Epithelial cell of umbilical artery (primary cell): Measurements from ENCODE around the gene PLEKHM1. TPM values are rescaled to one million over a fixed set of nuclear protein-coding genes. Genes with fewer than 3 reads are reported as not detected.

Source experiments
- total RNA-seq: library from RNA; depleted of rRNA; stranded (reverse); fragments of >200 nt; gene quantifications from 2 replicates; pipeline ENCODE4 v1.2.3, GENCODE V29; 2014

PLEKHM1 gene
- total RNA-seq = 13.3 and 40.6 TPM in 2 replicates

DNA sequence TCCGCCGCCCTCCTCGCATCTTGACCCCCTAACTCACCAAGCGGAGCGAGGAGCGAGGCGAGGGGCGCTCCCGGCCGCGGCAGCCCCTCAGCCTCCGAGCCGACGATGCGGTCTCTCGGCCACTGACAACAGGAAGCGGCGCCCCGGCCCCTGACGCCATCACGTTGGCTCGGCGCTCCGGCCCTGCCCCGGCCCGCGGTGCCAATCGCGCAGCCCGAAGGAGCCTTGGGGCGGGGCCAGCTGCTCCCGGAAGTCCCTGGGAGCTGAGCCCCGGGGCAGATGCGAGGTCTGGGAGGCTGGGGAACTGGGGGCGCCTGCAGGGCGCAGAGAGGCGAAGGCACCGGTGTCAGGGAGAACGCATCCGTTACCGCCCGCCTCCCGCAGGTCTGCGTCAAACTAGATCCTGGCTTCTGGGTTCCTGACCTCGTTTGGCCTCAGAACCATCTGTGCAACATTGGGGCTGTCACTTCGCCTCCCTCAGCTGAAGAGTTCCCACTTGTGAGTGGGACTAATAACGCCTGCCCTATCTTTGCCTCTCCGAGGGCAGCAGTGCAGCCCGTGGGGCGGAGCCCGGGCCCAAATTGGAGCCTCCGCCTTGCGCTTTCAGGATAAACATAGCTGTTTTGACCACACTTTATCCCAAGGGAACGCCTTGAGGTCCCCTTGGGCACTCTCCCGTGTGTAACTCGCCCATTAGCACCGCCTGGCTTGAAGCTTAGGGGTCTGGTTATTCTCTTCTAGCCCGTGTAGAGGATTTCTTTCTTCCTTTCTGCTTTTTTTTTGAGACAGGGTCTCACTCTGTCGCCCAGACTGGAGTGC lies at the start of gene PLEKHM1:
Gene PLEKHM1, minus strand, starts transcription at position 107 of the 819 bp plus-strand sequence. CDS start 8,237 bp downstream, outside the sequence.

DNA sequence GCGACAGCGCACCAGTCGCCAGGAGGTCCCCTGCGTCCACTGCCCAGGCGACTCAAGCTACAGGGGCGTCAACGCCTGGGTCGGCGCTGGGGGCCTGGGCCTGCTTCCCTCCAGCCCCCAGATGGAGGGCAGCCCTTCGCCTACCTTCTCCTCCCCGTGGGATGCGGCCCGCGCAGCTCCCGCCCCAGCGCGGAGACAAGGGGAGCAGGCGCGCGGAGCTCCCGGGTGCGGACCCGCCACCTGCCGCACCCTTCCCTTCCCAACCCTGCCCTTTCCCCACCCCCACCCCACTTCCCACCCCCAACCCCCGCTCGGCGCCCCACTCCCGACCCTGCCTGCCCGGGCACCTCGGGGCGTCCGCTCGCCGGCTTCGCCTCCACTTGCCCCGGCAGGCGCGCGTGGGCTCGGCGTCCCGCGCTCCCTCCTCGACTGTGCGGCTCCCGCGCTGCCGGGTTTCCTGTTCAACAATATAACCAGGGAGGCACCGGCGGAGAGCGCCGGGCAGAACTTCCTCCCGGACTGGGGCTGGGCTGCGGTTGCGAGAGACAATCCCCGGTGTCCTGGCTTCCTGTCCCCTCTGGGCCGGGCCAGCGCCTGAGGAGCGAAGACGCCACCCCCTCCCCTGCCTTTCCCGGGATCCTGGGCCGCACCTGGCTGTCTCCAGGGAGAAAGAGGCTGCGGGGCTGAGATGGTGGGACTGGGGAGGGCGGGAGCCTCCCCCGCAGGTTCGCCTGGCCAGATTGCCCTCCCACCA lies 57.9 kb downstream of the PLEKHM1 start, which contains the start of gene ARHGAP27:
Gene ARHGAP27, minus strand, starts transcription at position 466 of the 754 bp plus-strand sequence. CDS start 2,591 bp downstream, outside the sequence.

Other genes with a start within 250 kb of the PLEKHM1 start
- not detected in 2 replicates for gene SPATA32, start 228.6 kb downstream of the PLEKHM1 start, total RNA-seq
- 1.3 and 2.6 TPM in 2 replicates for gene MAP3K14, start 173.7 kb downstream of the PLEKHM1 start, total RNA-seq
- gene ARHGAP27, start 57.9 kb downstream of the PLEKHM1 start, total RNA-seq = 9.7 and 14.4 TPM in 2 replicates